K562 (cell line): ENCODE results near the gene STAB2.
"Not testable (repeated sequence)": the region's sequence is repeated elsewhere in the genome, so short reads cannot be mapped to it uniquely, and the experiment has no call there.

Experiments
- ZNF699 ChIP-seq: fragments of 250-450 bp; sonication (Bioruptor Pico); IDR thresholded peaks from 2 replicates; pipeline ENCODE4 v1.8.0; 2021; ENCODE audit warnings: mild to moderate bottlenecking, moderate library complexity; ENCODE audit not compliant: insufficient replicate concordance
- TF ChIP-seq, protein P1 (sequence below): fragments of 450-650 bp; formaldehyde crosslinking; IDR thresholded peaks from 2 replicates; pipeline ENCODE4 v1.4.0; 2022; ENCODE audit warnings: mild to moderate bottlenecking, moderate library complexity
- TF ChIP-seq, protein P2 (sequence below): fragments of 250-450 bp; sonication (Bioruptor Pico); IDR thresholded peaks from 2 replicates; pipeline ENCODE4 v1.8.0; 2021; ENCODE audit warnings: moderate library complexity, mild to moderate bottlenecking, inconsistent platforms
- TF ChIP-seq, protein P3 (sequence below): sonication (generic); formaldehyde crosslinking; IDR thresholded peaks from 2 replicates; pipeline ENCODE4 v1.8.1; 2022; ENCODE audit warnings: missing genetic modification reagents

DNA sequence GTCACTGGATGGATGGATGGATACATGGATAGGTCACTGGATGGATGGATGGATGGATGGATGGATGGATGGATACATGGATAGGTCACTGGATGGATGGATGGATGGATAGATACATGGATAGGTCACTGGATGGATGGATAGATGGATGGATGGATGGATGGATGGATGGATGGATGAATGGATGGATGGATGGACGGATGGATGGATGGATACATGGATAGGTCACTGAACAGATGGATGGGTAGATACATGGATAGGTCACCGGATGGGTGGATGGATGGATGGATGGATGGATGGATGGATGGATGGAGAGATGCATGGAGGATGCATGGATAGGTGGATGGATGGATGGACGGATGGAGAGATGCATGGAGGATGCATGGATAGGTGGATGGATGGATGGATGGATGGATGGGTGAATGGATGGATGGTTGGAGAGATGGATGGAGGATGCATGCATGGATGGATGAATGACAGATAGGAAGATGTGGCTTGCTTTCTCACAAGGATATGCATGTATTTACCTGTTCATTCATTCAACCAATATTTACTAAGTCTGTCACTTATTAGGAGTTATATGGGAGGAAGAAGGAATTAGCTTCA, 66.6 kb downstream of the STAB2 start:
- TF ChIP-seq, protein P1, sequence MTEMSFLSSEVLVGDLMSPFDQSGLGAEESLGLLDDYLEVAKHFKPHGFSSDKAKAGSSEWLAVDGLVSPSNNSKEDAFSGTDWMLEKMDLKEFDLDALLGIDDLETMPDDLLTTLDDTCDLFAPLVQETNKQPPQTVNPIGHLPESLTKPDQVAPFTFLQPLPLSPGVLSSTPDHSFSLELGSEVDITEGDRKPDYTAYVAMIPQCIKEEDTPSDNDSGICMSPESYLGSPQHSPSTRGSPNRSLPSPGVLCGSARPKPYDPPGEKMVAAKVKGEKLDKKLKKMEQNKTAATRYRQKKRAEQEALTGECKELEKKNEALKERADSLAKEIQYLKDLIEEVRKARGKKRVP (CRISPR knock-in tag), result not testable (repeated sequence)
- not testable (repeated sequence) for TF ChIP-seq ZNF699 (CRISPR knock-in tag)
- TF ChIP-seq, protein P2, sequence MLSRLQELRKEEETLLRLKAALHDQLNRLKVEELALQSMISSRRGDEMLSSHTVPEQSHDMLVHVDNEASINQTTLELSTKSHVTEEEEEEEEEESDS (CRISPR knock-in tag), result not testable (repeated sequence)
- TF ChIP-seq, protein P3, sequence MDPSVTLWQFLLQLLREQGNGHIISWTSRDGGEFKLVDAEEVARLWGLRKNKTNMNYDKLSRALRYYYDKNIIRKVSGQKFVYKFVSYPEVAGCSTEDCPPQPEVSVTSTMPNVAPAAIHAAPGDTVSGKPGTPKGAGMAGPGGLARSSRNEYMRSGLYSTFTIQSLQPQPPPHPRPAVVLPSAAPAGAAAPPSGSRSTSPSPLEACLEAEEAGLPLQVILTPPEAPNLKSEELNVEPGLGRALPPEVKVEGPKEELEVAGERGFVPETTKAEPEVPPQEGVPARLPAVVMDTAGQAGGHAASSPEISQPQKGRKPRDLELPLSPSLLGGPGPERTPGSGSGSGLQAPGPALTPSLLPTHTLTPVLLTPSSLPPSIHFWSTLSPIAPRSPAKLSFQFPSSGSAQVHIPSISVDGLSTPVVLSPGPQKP (CRISPR knock-in tag), result not testable (repeated sequence)
